Ectodermal cell (in vitro differentiated cells): Measurements from ENCODE around the gene TTC39A.
"Not testable (repeated sequence)": the region's sequence is repeated elsewhere in the genome, so short reads cannot be mapped to it uniquely, and the experiment has no call there.

ENCODE experiments used
- H3K27ac ChIP-seq: 2 replicates; pipeline ENCODE4 v1.7.0; 2013; ENCODE audit warnings: mild to moderate bottlenecking, low read depth, low read length; ENCODE audit not compliant: insufficient read depth, poor library complexity, severe bottlenecking
- H3K27me3 ChIP-seq: 2 replicates; pipeline ENCODE4 v1.7.0; 2013; ENCODE audit warnings: mild to moderate bottlenecking, low read length; ENCODE audit not compliant: insufficient read depth, control insufficient read depth, poor library complexity, severe bottlenecking
- H3K36me3 ChIP-seq: one replicate; pipeline ENCODE4 v1.7.0; 2013; ENCODE audit warnings: low read length; ENCODE audit not compliant: control insufficient read depth, insufficient read depth
- H3K4me1 ChIP-seq: one replicate; pipeline ENCODE4 v1.7.0; 2013; ENCODE audit warnings: low read length; ENCODE audit not compliant: control insufficient read depth, insufficient read depth
- H3K4me3 ChIP-seq: 2 replicates; pipeline ENCODE4 v1.7.0; 2013; ENCODE audit warnings: low read depth, low read length, control low read depth; ENCODE audit not compliant: insufficient read depth
- H3K9me3 ChIP-seq: 2 replicates; pipeline ENCODE4 v1.7.0; 2013; ENCODE audit warnings: mild to moderate bottlenecking, low read length, moderate library complexity; ENCODE audit not compliant: control insufficient read depth
- WGBS, 2 experiments: methylation state at CpG; one replicate each; pipeline ENCODE4 v1.1.7; 2013; ENCODE audit warnings: missing lambda C conversion rate in 2 of 2; 5-methylcytosine and 5-hydroxymethylcytosine counted together

The TTC39A gene

GRCh38 chr1:51325878-51326755 lies 4.2 kb downstream of the TTC39A start:
- Histone ChIP-seq H3K4me3 (no peak overlapping the region), H3K27ac (no peak overlapping the region), H3K4me1 (no peaks in the 10 kb centered on the region), H3K27me3 (peaks cover 18% of the 10 kb centered on the region), H3K36me3 (no peaks in the 10 kb centered on the region), H3K9me3 (no peaks in the 10 kb centered on the region)
- WGBS, 2 experiments, result 87 to 92% methylated on average over 16 of the region's 16 CpGs

- Histone ChIP-seq H3K27ac (no peak overlapping the region), H3K27me3 (peaks cover 11% of the 10 kb centered on the region), H3K36me3 (no peaks in the 10 kb centered on the region), H3K9me3 (no peaks in the 10 kb centered on the region), H3K4me3 (no peak overlapping the region), H3K4me1 (no peaks in the 10 kb centered on the region)
- 84 to 90% methylated on average over 1 of the region's 1 CpG for WGBS, 2 experiments
Observed at GRCh38 chr1:51325391-51325790, 5.0 kb downstream of the TTC39A start.

GRCh38 chr1:51325011-51325385 lies 5.4 kb downstream of the TTC39A start:
- not testable (repeated sequence) for H3K9me3 ChIP-seq, H3K36me3 ChIP-seq
- 93 to 94% methylated on average over 8 of the region's 8 CpGs for WGBS, 2 experiments

GRCh38 chr1:51324251-51325010 lies 5.9 kb downstream of the TTC39A start:
- H3K27ac ChIP-seq, result no peak overlapping the region
- H3K4me1 ChIP-seq, result no peaks in the 10 kb centered on the region
- H3K9me3 ChIP-seq, result no peaks in the 10 kb centered on the region
- WGBS, 2 experiments, result 91% methylated on average over 7 of the region's 7 CpGs
- H3K4me3 ChIP-seq, result no peak overlapping the region
- H3K27me3 ChIP-seq, result peaks cover 4% of the 10 kb centered on the region
- no peaks in the 10 kb centered on the region for H3K36me3 ChIP-seq

More at GRCh38 chr1:51325011-51325385, 5.4 kb downstream of the TTC39A start:
- H3K27me3 ChIP-seq, H3K4me1 ChIP-seq, H3K4me3 ChIP-seq, H3K27ac ChIP-seq: not testable (repeated sequence)

- no peaks in the 10 kb centered on the region for H3K27me3 ChIP-seq
- no peak overlapping the region for H3K27ac ChIP-seq
- H3K4me1 ChIP-seq, result no peaks in the 10 kb centered on the region
- H3K36me3 ChIP-seq, result no peaks in the 10 kb centered on the region
- no peaks in the 10 kb centered on the region for H3K9me3 ChIP-seq
- no peak overlapping the region for H3K4me3 ChIP-seq
Observed at GRCh38 chr1:51323778-51324177, 6.6 kb downstream of the TTC39A start.

- H3K9me3 ChIP-seq, result no peaks in the 10 kb centered on the region
- no peak overlapping the region for H3K27ac ChIP-seq
- H3K27me3 ChIP-seq, result no peaks in the 10 kb centered on the region
- no peak overlapping the region for H3K4me3 ChIP-seq
- H3K4me1 ChIP-seq, result peaks cover 3% of the 10 kb centered on the region
- 92 to 94% methylated on average over 3 to 4 of the region's 4 CpGs for WGBS, 2 experiments
- H3K36me3 ChIP-seq, result no peaks in the 10 kb centered on the region
Observed at GRCh38 chr1:51322417-51323101, 7.8 kb downstream of the TTC39A start.

GRCh38 chr1:51321924-51322280 lies 8.5 kb downstream of the TTC39A start:
- Histone ChIP-seq H3K9me3 (no peaks in the 10 kb centered on the region), H3K4me3 (no peak overlapping the region), H3K36me3 (no peaks in the 10 kb centered on the region), H3K27ac (no peak overlapping the region), H3K27me3 (no peaks in the 10 kb centered on the region), H3K4me1 (peaks cover 3% of the 10 kb centered on the region)
- 89 to 90% methylated on average over 2 of the region's 2 CpGs for WGBS, 2 experiments

GRCh38 chr1:51320967-51321923 lies 9.1 kb downstream of the TTC39A start:
- WGBS, 2 experiments, result 95% methylated on average over 11 of the region's 11 CpGs
- Histone ChIP-seq H3K9me3 (no peaks in the 10 kb centered on the region), H3K27ac (no peak overlapping the region), H3K4me3 (no peak overlapping the region), H3K4me1 (peaks cover 3% of the 10 kb centered on the region), H3K27me3 (no peaks in the 10 kb centered on the region), H3K36me3 (no peaks in the 10 kb centered on the region)

- H3K27me3 ChIP-seq, result no peaks in the 10 kb centered on the region
- H3K36me3 ChIP-seq, result no peaks in the 10 kb centered on the region
- H3K27ac ChIP-seq, result no peak overlapping the region
- 84 to 87% methylated on average over 7 of the region's 7 CpGs for WGBS, 2 experiments
- peaks cover 3% of the 10 kb centered on the region for H3K4me1 ChIP-seq
- H3K9me3 ChIP-seq, result no peaks in the 10 kb centered on the region
- no peak overlapping the region for H3K4me3 ChIP-seq
Observed at GRCh38 chr1:51317798-51318197, 12.6 kb downstream of the TTC39A start.
